ENCODE results near the gene ATXN8OS. TPM values are rescaled to one million over a fixed set of nuclear protein-coding genes. Genes with fewer than 3 reads are reported as not detected.

Gene ATXN8OS
- total and polyA plus RNA-seq, 3 donors from 2014 or later = not detected

DNA sequence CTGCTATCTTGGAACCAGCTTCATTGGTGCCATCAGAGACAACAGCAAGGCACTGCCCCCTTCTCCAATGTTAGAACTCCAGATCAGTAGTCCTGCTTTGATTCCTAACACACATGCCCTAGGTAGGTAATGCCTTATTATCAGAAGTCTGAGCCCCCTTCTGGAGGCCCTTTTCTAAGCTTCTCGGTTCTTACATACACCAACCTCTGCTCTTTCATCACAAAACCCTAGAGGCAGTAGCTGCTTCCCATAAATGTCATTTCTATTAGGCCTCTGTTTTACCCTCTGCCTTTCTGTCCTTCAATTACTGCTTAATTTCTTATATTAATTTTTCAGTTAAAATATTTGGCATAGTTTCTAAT is 66.0 kb downstream of the ATXN8OS start:
- no peak overlapping the region for H3K27ac ChIP-seq
- H3K4me1 ChIP-seq = no peaks in the 10 kb centered on the region
- whole genome bisulfite sequencing, 2 donors = 47 to 50% methylated on average over 1 of the region's 1 CpG
- intact Hi-C loops (cut with DNase I; ENCODE audit: low total_unique reads) = no loop called here
- H3K27me3 ChIP-seq = no peaks in the 10 kb centered on the region
- no peaks in the 10 kb centered on the region for H3K36me3 ChIP-seq (ENCODE audit: low read depth, missing control alignments)
- TF ChIP-seq, protein P1, sequence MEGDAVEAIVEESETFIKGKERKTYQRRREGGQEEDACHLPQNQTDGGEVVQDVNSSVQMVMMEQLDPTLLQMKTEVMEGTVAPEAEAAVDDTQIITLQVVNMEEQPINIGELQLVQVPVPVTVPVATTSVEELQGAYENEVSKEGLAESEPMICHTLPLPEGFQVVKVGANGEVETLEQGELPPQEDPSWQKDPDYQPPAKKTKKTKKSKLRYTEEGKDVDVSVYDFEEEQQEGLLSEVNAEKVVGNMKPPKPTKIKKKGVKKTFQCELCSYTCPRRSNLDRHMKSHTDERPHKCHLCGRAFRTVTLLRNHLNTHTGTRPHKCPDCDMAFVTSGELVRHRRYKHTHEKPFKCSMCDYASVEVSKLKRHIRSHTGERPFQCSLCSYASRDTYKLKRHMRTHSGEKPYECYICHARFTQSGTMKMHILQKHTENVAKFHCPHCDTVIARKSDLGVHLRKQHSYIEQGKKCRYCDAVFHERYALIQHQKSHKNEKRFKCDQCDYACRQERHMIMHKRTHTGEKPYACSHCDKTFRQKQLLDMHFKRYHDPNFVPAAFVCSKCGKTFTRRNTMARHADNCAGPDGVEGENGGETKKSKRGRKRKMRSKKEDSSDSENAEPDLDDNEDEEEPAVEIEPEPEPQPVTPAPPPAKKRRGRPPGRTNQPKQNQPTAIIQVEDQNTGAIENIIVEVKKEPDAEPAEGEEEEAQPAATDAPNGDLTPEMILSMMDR (IDR thresholded peaks at IDR 0.05) = no peak
- no peak for TF ChIP-seq POLR2A (IDR thresholded peaks at IDR 0.05)
- no peak for DNase-seq
- no peaks in the 10 kb centered on the region for H3K9me3 ChIP-seq
- H3K4me3 ChIP-seq = no peak overlapping the region

DNA sequence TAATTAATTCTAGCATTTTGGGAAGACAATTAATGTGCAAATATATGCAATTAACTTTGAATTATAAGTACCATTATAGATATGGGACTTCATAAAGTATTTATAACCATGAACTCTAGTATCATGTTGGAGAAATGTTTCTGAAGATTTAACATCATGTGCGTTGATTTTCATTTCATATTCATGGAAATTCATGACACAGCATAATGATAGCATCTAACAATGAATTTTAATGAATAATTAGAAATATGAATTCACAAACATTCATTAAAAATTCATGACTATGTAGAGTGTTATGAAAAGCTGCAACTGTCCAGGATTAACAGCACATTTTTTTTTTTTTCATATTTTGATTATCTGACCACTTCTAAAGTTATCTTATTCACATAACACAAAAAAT is 70.7 kb downstream of the ATXN8OS start:
- Histone ChIP-seq H3K36me3 (ENCODE audit: low read depth, missing control alignments) (no peaks in the 10 kb centered on the region), H3K4me1 (no peaks in the 10 kb centered on the region), H3K9me3 (no peaks in the 10 kb centered on the region), H3K27me3 (no peaks in the 10 kb centered on the region), H3K27ac (no peak overlapping the region), H3K4me3 (no peak overlapping the region)
- TF ChIP-seq POLR2A (IDR thresholded peaks at IDR 0.05) = no peak
- TF ChIP-seq, protein P1 (IDR thresholded peaks at IDR 0.05) = no peak
- DNase-seq = no peak
- 89 to 92% methylated on average over 1 of the region's 1 CpG for WGBS, 2 donors
- intact Hi-C loops (cut with DNase I; ENCODE audit: low total_unique reads) = no loop called here

Other genes with a start within 250 kb of the ATXN8OS start
- gene KLHL1, start 626 bp downstream of the ATXN8OS start, total RNA-seq = under 1 TPM; 0.16 to 0.87 TPM
- gene KLHL1, start 626 bp downstream of the ATXN8OS start, polyA plus RNA-seq (ENCODE audit: insufficient read depth, low read depth, low replicate concordance) = 0.21 TPM

All from testis (tissue), 3 donors.